HG03378 (cell line): ENCODE results near the gene F11.
"Not testable (repeated sequence)": the region's sequence is repeated elsewhere in the genome, so short reads cannot be mapped to it uniquely, and the experiment has no call there.

Experiments used
- ATAC-seq: cut with Tn5 transposase; IDR thresholded peaks from one replicate; pipeline ENCODE4 v1.9.1; 2021; ENCODE audit warnings: mild to moderate bottlenecking, moderate library complexity; ENCODE audit not compliant: unreplicated experiment

F11 gene

GRCh38 chr4:186249785-186250754, 15.9 kb upstream of the F11 start:
- no peak for ATAC-seq

- no peak for ATAC-seq
Observed at GRCh38 chr4:186250760-186251159, 15.2 kb upstream of the F11 start.

DNA sequence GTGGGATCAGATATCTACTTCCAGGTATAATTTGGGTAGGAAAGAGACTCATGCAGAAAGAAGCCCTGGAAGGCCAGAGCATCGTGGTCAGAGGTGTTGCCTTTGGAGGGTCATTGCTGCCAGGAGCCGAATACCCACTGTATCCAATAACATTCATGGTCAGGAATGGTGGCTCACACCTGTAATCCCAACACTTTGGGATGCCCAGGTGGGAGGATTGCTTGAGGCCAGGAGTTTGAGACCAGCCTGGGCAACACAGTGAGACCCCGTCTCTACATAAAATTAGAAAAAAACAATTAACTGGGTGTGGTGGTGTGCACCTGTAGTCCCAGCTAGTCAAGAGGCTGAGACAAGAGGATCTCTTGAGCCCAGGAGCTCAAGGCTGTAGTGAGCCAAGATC, 10.9 kb upstream of the F11 start:
- no peak for ATAC-seq

DNA sequence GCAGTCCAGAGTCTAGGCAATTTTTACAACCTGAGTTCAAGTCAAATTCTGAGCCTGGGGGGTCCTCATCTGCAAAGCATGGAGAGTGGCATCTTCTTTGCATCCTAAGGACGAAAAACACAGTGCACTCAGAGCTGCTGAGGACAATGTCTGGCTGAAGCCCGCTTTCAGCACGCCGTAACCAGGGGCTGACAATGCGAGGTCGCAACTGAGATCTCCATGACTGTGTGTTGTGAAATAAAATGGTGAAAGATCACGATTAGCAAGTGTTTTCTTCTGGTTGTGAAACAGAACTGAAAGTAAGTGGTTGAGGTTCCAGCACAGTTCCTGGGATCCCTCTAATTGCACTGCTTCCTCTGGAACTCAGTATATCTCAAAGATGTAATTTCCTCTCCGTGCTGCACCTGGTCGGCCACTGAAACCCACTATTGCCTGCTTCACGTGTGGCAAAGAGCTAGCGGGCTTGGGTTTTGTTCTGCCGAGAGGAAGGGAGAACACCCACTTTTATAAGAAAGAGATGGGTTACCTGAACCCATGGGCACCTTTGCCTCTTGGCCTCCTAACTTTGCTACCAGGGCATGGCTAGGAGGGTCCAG, 7.7 kb upstream of the F11 start:
- no peak for ATAC-seq

GRCh38 chr4:186260117-186260503, 5.9 kb upstream of the F11 start:
- no peak for ATAC-seq

GRCh38 chr4:186260504-186261448, 5.2 kb upstream of the F11 start:
- no peak for ATAC-seq

DNA sequence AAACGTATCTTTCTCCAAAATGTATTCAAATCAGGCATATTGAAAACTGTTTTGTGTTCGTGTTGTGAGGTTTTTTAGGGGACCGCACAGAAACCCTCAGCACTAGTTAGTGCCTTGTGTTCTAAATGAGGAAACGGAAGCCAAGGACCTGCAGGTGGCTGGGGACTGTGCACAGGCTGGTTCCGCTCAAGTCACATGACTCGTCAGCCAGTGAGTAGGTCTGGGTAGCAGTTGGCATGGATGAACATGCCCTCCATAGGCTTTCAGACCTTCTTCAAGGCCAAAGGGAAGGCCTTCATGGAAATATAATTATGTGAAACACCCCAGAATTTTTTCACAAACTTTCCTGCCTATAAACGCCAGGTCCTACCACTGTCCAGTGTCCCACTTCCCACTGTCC, 1.3 kb upstream of the F11 start:
- ATAC-seq, result no peak

DNA sequence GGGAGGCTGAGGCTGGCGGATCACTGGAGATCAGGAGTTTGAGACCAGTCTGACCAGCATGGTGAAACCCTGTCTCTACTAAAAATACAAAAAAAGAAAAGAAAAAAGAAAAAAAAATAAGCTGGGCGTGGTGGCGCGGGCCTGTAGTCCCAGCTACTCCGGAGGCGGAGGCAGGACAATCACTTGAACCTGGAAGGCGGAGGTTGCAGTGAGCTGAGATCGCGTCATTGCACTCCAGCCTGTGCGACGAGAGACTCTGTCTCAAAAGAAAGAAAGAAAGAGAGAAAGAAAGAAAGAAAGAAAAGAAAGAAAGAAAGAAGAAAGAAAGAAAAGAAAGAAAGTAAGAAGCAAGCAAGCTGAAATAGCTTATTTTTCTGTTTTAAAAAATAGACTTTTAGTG, 739 bp upstream of the F11 start:
- not testable (repeated sequence) for ATAC-seq

GRCh38 chr4:186266729-186267456, 904 bp downstream of the F11 start:
- ATAC-seq, result no peak

GRCh38 chr4:186271081-186271678, 5.2 kb downstream of the F11 start:
- no peak for ATAC-seq

DNA sequence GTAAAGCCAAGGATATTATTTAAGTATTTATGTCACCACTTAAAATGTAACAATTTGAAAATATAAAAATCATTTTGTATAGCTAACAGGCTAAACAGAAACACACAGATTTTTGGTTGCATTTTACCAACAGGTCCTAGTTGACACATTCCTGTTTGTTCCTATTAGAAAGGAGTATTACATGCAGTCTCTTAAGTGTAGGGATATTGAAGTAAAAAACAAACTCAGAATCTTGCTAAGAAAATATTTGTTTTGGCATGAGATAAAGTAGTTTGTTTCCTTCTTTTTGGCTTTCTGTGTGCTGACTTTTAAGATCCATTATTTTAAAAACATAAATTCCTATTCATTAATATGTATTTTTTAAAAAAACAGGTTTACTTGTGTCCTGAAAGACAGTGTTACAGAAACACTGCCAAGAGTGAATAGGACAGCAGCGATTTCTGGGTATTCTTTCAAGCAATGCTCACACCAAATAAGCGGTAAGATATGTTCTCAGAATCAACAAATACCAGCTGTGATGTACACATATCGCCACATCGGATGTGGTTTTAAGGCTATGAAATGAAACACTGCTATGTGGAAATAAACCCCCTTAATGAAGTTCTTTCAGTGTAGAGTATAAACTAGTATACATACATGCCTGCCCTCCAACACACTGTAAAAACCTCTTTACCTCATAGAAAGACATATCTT, 6.9 kb downstream of the F11 start:
- no peak for ATAC-seq

GRCh38 chr4:186273392-186273789, 7.4 kb downstream of the F11 start:
- not testable (repeated sequence) for ATAC-seq

- no peak for ATAC-seq
Observed at GRCh38 chr4:186283311-186283710, 17.3 kb downstream of the F11 start.

DNA sequence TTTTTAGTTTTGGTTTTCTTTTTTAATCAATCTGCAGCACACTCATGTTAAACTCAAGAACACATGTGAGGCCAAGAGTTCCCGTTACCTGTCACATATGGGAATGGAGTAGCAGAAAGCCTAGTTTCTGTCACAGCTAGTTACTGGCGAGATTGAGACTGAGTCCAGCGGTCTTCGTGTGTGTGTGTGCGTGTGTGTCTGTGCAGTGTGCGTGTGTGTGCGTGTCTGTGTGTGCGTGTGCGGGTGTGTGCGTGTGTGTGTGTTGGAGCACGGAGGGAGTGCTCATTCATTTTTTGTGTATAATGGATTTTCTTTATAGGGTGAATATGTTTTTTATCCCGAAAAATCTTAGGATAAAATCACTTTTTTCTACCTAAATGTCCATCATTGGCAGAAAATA, 19.2 kb downstream of the F11 start:
- ATAC-seq, result no peak

- ATAC-seq, result no peak
Observed at GRCh38 chr4:186286581-186286980, 20.6 kb downstream of the F11 start.

DNA sequence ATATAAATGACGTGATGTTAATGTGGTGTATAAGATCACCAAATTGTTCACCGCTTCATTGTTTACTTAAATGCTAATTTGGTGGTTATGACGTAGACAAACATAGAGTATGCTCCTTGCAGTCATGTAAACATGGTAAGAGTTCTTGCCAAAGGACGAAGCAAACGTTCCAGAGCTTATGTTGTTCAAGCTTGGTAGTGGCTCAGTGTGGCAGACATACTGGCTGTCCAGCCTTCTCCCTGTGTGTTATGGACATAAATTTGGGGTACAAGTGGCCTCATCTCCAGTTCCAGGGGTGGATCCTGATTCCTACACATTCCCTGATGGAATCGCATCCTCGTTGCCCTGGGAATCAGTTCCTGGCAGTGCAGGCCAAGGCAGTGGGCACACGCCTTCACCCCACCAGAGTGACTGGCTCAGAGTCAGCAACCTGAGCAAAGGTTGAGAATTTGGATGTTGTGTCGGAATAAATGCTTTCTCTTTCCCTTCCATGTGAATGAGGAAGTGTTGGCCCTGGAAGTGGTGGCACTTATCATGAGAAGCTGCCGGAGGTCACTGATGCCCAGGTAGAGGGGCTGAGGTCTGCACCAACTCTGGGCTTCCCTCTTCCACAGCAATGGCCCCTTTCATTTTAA, 25.4 kb downstream of the F11 start:
- no peak for ATAC-seq

DNA sequence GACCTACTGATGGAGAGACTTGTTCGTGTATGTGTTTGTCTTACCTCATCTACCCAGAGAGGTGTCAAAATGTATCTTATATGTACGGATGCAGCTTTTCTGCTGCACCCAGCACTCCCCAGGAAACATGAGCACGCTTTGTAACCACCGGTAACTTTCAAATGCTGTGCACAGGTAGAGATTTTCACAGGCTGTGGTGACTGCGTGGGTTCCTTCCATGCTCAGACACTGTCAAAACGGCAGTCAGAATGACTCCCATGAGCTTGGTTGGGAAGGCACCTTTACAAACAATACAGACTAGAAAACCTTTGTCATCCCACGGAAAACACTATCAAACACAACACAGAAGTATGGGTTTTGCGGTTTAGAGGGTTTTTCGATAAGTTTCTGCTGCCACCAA, 28.2 kb downstream of the F11 start:
- ATAC-seq, result no peak

DNA sequence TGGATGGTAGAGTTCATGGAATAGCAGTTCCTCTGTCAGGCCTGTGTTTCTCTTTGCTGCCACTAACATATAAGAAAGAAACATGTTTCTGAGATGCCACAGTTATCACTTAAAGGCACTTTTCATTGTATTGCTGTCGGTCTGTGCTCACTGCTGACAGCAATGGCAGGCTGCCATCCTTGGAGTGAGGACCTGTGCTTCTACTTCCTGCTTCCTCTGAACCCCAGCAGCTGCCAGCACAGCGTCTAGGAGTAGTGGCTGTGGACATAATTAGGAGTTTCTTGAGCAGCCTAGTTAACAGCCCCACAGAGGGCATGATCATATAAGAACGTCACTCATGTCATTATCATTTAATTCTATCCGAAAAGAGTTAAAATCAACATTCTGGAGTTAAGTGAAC, 30.5 kb downstream of the F11 start:
- ATAC-seq, result no peak

DNA sequence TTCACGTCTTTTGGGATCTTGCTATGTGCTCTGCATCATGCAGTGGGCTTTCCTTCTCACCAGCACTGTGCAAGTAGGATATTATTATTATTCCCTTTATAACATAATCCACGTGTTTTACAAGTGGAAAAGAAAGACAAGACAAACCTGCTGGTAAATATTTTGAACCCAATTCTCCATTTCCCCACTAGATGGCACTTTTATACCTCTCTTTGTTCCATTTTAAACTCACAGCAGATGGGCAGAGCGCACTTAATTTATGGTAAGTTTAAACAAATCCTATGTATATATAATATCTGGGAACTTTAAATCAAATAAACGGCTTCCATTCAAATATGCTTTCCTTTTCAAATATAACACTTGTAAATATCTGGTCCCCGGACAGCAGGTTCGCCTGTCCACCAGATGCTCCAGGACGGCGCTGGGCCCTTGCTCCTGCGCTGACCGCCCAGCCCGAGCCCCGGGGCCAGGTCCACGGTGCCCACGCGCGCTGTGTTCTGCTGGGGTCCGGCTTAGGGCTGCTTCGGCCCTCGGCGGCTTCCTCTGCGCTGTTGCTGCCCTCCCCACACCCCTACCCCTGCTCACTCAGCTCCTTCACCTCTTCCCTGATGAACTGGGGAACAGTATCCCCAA, 31.1 kb downstream of the F11 start:
- ATAC-seq, result peak; percentile 49
